K562 (cell line): ENCODE data around the gene YOD1. TPM values are rescaled to one million over a fixed set of nuclear protein-coding genes. Genes with fewer than 3 reads are reported as not detected.

Experiments
- ATAC-seq: fragments of 200-7000 bp; cut with Tn5 transposase; 3 replicates; pipeline ENCODE4 v1.9.1; 2020; ENCODE audit warnings: moderate library complexity
- BruUV-seq: library from RNA; stranded (reverse); fragments of 400-500 nt; replicated peaks from 2 replicates; lab custom pipeline; 2021; lab: Mats Ljungman, UMichigan
- CTCF ChIA-PET: fragments of 300-600 bp; formaldehyde crosslinking; extraction: SDS; loops from one replicate; lab custom pipeline; 2021; ENCODE audit warnings: low intra/inter-chr PET ratio; lab: Yijun Ruan, JAX
- POLR2A ChIA-PET: fragments of 300-600, 350-650 bp; sonication (Branson Sonifier 250); formaldehyde crosslinking; extraction: SDS; loops from one replicate; lab custom pipeline; 2021; ENCODE audit warnings: antibody characterized with exemption, inconsistent platforms; lab: Yijun Ruan, JAX
- DNase-seq, 4 experiments: peaks; one replicate each; pipeline versions ENCODE4 v3.0.0 to v3.0.0-alpha.2; 2011 to 2018; ENCODE audit warnings: low spot score in 3 of 4, mixed read lengths in 3 of 4; ENCODE audit errors: extremely low read depth in 1 of 4
- FAIRE-seq: peaks from 2 replicates; lab custom pipeline; 2011; peaks lifted over from hg19 to GRCh38; lab: Jason Lieb, UNC
- H2AFZ ChIP-seq: 2 replicates; pipeline ENCODE4 v1.6.0; 2011; ENCODE audit warnings: low read depth, low read length, control low read depth, inconsistent platforms
- H3K27ac ChIP-seq: fragments of 200-600 bp; 3 replicates; pipeline ENCODE4 v1.8.0; 2011; ENCODE audit warnings: low read depth, mild to moderate bottlenecking, control low read depth, inconsistent platforms, low read length, moderate library complexity, mixed read lengths; ENCODE audit errors: extremely low read depth
- H3K27me3 ChIP-seq, 2 experiments: fragments of 300-600 bp in 1 of 2; 2 replicates in 1 of 2; 3 replicates in 1 of 2; pipeline versions ENCODE4 v1.6.0 to v1.8.0; 2011; ENCODE audit warnings: inconsistent platforms in 2 of 2, low read length in 2 of 2, mild to moderate bottlenecking in 1 of 2, mixed read lengths in 1 of 2, moderate library complexity in 1 of 2; ENCODE audit not compliant: control insufficient read depth in 2 of 2, insufficient read depth in 2 of 2
- H3K36me3 ChIP-seq: fragments of 300-600 bp; 3 replicates; pipeline ENCODE4 v1.8.0; 2011; ENCODE audit warnings: mild to moderate bottlenecking, low read length, inconsistent platforms; ENCODE audit not compliant: control insufficient read depth, insufficient read depth
- H3K4me1 ChIP-seq, 2 experiments: fragments of 200-600 bp in 1 of 2; replicated peaks in 1 of 2; 2 replicates in 1 of 2; 3 replicates in 1 of 2; pipeline versions ENCODE4 v1.5.1 to v1.8.0; 2011; ENCODE audit warnings: inconsistent platforms in 2 of 2, low read length in 2 of 2, mild to moderate bottlenecking in 1 of 2, mixed read lengths in 1 of 2, moderate library complexity in 1 of 2; ENCODE audit not compliant: control insufficient read depth in 2 of 2, insufficient read depth in 2 of 2
- H3K4me2 ChIP-seq: 2 replicates; pipeline ENCODE4 v1.6.1; 2011; ENCODE audit warnings: low read length, control low read depth, inconsistent platforms, mixed read lengths; ENCODE audit not compliant: insufficient read depth
- H3K4me3 ChIP-seq: fragments of 200-600 bp; sonication (generic), shearing (Covaris generic); 2 replicates; pipeline ENCODE4 v1.5.1; 2016; ENCODE audit warnings: control low read depth, inconsistent platforms
- H3K79me2 ChIP-seq: fragments of 200-600 bp; 3 replicates; pipeline ENCODE4 v1.8.0; 2011; ENCODE audit warnings: low read length, inconsistent platforms; ENCODE audit not compliant: control insufficient read depth, insufficient read depth
- H3K9ac ChIP-seq, 2 experiments: 2 replicates each; pipeline versions ENCODE4 v1.6.0 to v1.6.1; 2011; ENCODE audit warnings: low read depth in 2 of 2, low read length in 2 of 2, control low read depth in 1 of 2, inconsistent platforms in 1 of 2, mild to moderate bottlenecking in 1 of 2, mixed read lengths in 1 of 2; ENCODE audit not compliant: insufficient read depth in 1 of 2
- H3K9me1 ChIP-seq: one replicate; pipeline ENCODE4 v1.6.0; 2011; ENCODE audit warnings: inconsistent platforms, mild to moderate bottlenecking, low read length, moderate library complexity; ENCODE audit not compliant: control insufficient read depth, insufficient read depth
- H3K9me3 ChIP-seq: replicated peaks from 2 replicates; pipeline ENCODE4 v1.5.1; 2011; ENCODE audit warnings: low read depth, low read length, inconsistent platforms; ENCODE audit not compliant: control insufficient read depth, insufficient read depth
- H4K20me1 ChIP-seq: replicated peaks from 2 replicates; pipeline ENCODE4 v1.6.1; 2011; ENCODE audit warnings: low read length, inconsistent platforms, mixed read lengths; ENCODE audit not compliant: control insufficient read depth, insufficient read depth
- POLR2H ChIP-seq: IDR thresholded peaks from 2 replicates; pipeline ENCODE4 v1.6.1; 2016; ENCODE audit warnings: missing genetic modification characterization, low read depth, mild to moderate bottlenecking, control low read depth, missing compliant biosample characterization, moderate library complexity
- RBFOX2 ChIP-seq: fragments of 200-400 bp; formaldehyde crosslinking; IDR thresholded peaks from 2 replicates; pipeline ENCODE4 v1.6.1; 2017; ENCODE audit warnings: low read depth, mild to moderate bottlenecking, low read length, moderate library complexity
- STAG1 ChIP-seq: sonication (generic); formaldehyde crosslinking; IDR thresholded peaks from 2 replicates; pipeline ENCODE4 v1.5.0; 2020; ENCODE audit warnings: missing genetic modification reagents, borderline replicate concordance
- WGBS: fragments of 100-300 bp; shearing (Covaris generic); methylation state at CpG from one replicate; pipeline ENCODE4 v1.1.6; 2016; ENCODE audit warnings: low coverage, mixed read lengths; ENCODE audit not compliant: insufficient coverage; ENCODE audit errors: missing lambda C conversion rate; 5-methylcytosine and 5-hydroxymethylcytosine counted together
- in situ Hi-C: fragments of 300-500 bp; cut with MboI; formaldehyde crosslinking; loops from 4 replicates; pipeline ENCODE4 v1.15.0; 2018; ENCODE audit warnings: inconsistent platforms, mixed read lengths
- intact Hi-C: fragments of 100-400 bp; cut with micrococcal nuclease; formaldehyde crosslinking; loops from 2 replicates; pipeline ENCODE4 v1.14.2; 2022
- polyA plus RNA-seq, 8 experiments: library from polyadenylated mRNA; depleted of rRNA in 4 of 8; stranded (reverse) in 5 of 8; unstranded in 3 of 8; fragments of >200 nt; fragmentation: Nextera tagmentation in 2 of 8; fragmentation: Illumina TruSeq in 1 of 8; extraction: Ambion mirVana in 2 of 8; extraction: Trizol in 1 of 8; gene quantifications; 2 replicates each; pipeline versions ENCODE4 v1.2.1 to v1.2.3, GENCODE V29; 2011 to 2014; ENCODE audit warnings: inconsistent platforms in 1 of 8, missing spikeins in 1 of 8
- total RNA-seq, 7 experiments: library from RNA; depleted of rRNA in 6 of 7; stranded (reverse); fragments of >200 nt in 6 of 7; fragmentation: Illumina TruSeq in 2 of 7; extraction: Trizol in 2 of 7; gene quantifications; 2 replicates each; pipeline versions ENCODE4 v1.2.1 to v1.2.3, GENCODE V29; 2011 to 2021; ENCODE audit warnings: low replicate concordance in 1 of 7
- TF ChIP-seq, protein P1 (sequence below), 2 experiments: IDR thresholded peaks; 2 replicates each; pipeline ENCODE4 v1.6.1; 2012; ENCODE audit warnings: improper control_type of control experiment in 2 of 2, low read depth in 2 of 2, low read length in 2 of 2, borderline replicate concordance in 1 of 2
- TF ChIP-seq, protein P2 (sequence below), 2 experiments: fragments of 450-650 bp in 1 of 2; sonication (generic) in 1 of 2; formaldehyde crosslinking in 1 of 2; IDR thresholded peaks; 2 replicates each; pipeline versions ENCODE4 v1.7.1 to v1.9.0; 2016 to 2022; ENCODE audit warnings: inconsistent platforms in 1 of 2, mild to moderate bottlenecking in 1 of 2, missing genetic modification reagents in 1 of 2

Gene YOD1
- total and polyA plus RNA-seq, 9 of the 15 experiments (the other 6 are each of a cell fraction or from before 2014, with no cell fraction given) = 18.2 to 78.1 (median 46.9) TPM

DNA sequence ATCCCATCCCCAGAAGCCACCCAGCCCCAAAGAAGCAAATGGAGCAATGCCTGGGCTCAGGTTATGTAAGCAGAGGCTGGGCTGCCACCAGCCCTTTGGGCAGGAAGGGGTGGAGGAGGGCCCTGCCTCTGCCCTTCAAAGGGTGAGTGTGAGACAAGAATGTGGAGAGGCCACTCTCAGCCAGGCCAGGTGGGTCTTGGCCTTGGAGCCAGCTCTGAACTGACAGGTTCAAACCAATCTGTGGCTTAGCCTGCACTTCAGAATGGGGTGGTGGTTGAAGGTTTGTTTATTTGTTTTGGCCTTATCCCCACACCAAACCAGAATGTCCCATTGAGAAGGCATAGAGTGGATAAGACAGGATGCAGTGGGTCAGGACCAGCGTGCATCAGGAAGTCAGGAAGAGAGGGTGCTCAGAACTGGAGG lies 48.3 kb downstream of the YOD1 start:
- no peaks in the 10 kb centered on the region for H3K9me1 ChIP-seq
- H3K9ac ChIP-seq = peak overlapping the region in 1 of 2 experiments; percentile 38; a peak in 1 of 4 replicates
- TF ChIP-seq STAG1 (CRISPR knock-in tag) = no peak
- no peak for TF ChIP-seq RBFOX2
- TF ChIP-seq POLR2H (tag) = no peak
- TF ChIP-seq, protein P1, sequence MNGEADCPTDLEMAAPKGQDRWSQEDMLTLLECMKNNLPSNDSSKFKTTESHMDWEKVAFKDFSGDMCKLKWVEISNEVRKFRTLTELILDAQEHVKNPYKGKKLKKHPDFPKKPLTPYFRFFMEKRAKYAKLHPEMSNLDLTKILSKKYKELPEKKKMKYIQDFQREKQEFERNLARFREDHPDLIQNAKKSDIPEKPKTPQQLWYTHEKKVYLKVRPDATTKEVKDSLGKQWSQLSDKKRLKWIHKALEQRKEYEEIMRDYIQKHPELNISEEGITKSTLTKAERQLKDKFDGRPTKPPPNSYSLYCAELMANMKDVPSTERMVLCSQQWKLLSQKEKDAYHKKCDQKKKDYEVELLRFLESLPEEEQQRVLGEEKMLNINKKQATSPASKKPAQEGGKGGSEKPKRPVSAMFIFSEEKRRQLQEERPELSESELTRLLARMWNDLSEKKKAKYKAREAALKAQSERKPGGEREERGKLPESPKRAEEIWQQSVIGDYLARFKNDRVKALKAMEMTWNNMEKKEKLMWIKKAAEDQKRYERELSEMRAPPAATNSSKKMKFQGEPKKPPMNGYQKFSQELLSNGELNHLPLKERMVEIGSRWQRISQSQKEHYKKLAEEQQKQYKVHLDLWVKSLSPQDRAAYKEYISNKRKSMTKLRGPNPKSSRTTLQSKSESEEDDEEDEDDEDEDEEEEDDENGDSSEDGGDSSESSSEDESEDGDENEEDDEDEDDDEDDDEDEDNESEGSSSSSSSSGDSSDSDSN (IDR thresholded peaks at IDR 0.05; ENCODE audit: borderline replicate concordance in 1 of 2, low read depth in 2 of 2, low read length in 2 of 2) = no peak
- TF ChIP-seq, protein P2, sequence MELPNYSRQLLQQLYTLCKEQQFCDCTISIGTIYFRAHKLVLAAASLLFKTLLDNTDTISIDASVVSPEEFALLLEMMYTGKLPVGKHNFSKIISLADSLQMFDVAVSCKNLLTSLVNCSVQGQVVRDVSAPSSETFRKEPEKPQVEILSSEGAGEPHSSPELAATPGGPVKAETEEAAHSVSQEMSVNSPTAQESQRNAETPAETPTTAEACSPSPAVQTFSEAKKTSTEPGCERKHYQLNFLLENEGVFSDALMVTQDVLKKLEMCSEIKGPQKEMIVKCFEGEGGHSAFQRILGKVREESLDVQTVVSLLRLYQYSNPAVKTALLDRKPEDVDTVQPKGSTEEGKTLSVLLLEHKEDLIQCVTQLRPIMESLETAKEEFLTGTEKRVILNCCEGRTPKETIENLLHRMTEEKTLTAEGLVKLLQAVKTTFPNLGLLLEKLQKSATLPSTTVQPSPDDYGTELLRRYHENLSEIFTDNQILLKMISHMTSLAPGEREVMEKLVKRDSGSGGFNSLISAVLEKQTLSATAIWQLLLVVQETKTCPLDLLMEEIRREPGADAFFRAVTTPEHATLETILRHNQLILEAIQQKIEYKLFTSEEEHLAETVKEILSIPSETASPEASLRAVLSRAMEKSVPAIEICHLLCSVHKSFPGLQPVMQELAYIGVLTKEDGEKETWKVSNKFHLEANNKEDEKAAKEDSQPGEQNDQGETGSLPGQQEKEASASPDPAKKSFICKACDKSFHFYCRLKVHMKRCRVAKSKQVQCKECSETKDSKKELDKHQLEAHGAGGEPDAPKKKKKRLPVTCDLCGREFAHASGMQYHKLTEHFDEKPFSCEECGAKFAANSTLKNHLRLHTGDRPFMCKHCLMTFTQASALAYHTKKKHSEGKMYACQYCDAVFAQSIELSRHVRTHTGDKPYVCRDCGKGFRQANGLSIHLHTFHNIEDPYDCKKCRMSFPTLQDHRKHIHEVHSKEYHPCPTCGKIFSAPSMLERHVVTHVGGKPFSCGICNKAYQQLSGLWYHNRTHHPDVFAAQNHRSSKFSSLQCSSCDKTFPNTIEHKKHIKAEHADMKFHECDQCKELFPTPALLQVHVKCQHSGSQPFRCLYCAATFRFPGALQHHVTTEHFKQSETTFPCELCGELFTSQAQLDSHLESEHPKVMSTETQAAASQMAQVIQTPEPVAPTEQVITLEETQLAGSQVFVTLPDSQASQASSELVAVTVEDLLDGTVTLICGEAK (IDR thresholded peaks at IDR 0.05) = no peak
- TF ChIP-seq, protein P2 (CRISPR knock-in tag; IDR thresholded peaks at IDR 0.05) = 0 out of 2 replicates have a peak, but pooled peaks have one; percentile 41
- peak; percentile 7; the same call in 1 of the 3 replicates for ATAC-seq
- intact Hi-C loops = no loop called here
- H3K4me2 ChIP-seq = no peak overlapping the region
- H3K4me1 ChIP-seq = peaks cover 8 to 38% of the 10 kb centered on the region in 2 experiments; a peak in 4 of 5 replicates
- BruUV-seq = no TSS peak
- ChIA-PET CTCF (no interaction called here), POLR2A (interaction anchor here (0.5 to 1.1 kb wide), 2 partner anchors 12 to 40 kb away, joined by 3 read pairs; no protein-coding TSS in a partner anchor)
- H2AFZ ChIP-seq = peak overlapping the region; percentile 74
- DNase-seq = no peak
- in situ Hi-C loops = no loop called here
- no peaks in the 10 kb centered on the region for H3K27me3 ChIP-seq
- H3K27ac ChIP-seq = no peak overlapping the region
- H3K36me3 ChIP-seq = no peaks in the 10 kb centered on the region
- no peaks in the 10 kb centered on the region for H3K9me3 ChIP-seq
- no peaks in the 10 kb centered on the region for H3K79me2 ChIP-seq
- no peak overlapping the region for H3K4me3 ChIP-seq
- FAIRE-seq = no peak
- WGBS = 50% methylated on average over 1 of the region's 1 CpG
- no peaks in the 10 kb centered on the region for H4K20me1 ChIP-seq
